HEK293T (cell line): ENCODE data around the gene SLC22A5.

Experiments used
- CTCF ChIA-PET: fragments of 350-600 bp; formaldehyde crosslinking; extraction: SDS; loops from one replicate; lab custom pipeline; 2021; ENCODE audit warnings: antibody characterized with exemption, inconsistent platforms; lab: Yijun Ruan, JAX
- POLR2A ChIA-PET: fragments of 350-600 bp; formaldehyde crosslinking; extraction: SDS; loops from one replicate; lab custom pipeline; 2020; ENCODE audit warnings: antibody characterized with exemption, inconsistent platforms; lab: Yijun Ruan, JAX
- DNase-seq: peaks from one replicate; pipeline ENCODE4 v3.0.0; 2012; ENCODE audit warnings: mixed read lengths; ENCODE audit errors: extremely low spot score
- ARNT ChIP-seq: fragments of 450-650 bp; IDR thresholded peaks from 2 replicates; pipeline ENCODE4 v1.6.1; 2017; ENCODE audit warnings: mild to moderate bottlenecking
- BHLHE40 ChIP-seq: fragments of 450-650 bp; IDR thresholded peaks from 2 replicates; pipeline ENCODE4 v1.6.1; 2016; ENCODE audit warnings: mild to moderate bottlenecking, moderate library complexity, borderline replicate concordance
- CTBP1 ChIP-seq: fragments of 450-650 bp; IDR thresholded peaks from 2 replicates; pipeline ENCODE4 v1.6.1; 2016; ENCODE audit warnings: borderline replicate concordance
- ELF4 ChIP-seq: fragments of 450-650 bp; IDR thresholded peaks from 2 replicates; pipeline ENCODE4 v1.6.1; 2017; ENCODE audit warnings: antibody characterized with exemption
- FOXA1 ChIP-seq: fragments of 450-650 bp; IDR thresholded peaks from 2 replicates; pipeline ENCODE4 v1.6.1; 2016; ENCODE audit warnings: mild to moderate bottlenecking
- FOXK2 ChIP-seq: fragments of 450-650 bp; IDR thresholded peaks from 2 replicates; pipeline ENCODE4 v1.6.1; 2016; ENCODE audit warnings: mild to moderate bottlenecking
- FOXM1 ChIP-seq: fragments of 450-650 bp; IDR thresholded peaks from 2 replicates; pipeline ENCODE4 v1.6.1; 2017; ENCODE audit warnings: mild to moderate bottlenecking, borderline replicate concordance
- HDGF ChIP-seq: fragments of 450-650 bp; IDR thresholded peaks from 2 replicates; pipeline ENCODE4 v1.6.1; 2017; ENCODE audit warnings: antibody characterized with exemption, borderline replicate concordance
- L3MBTL2 ChIP-seq: fragments of 450-650 bp; conservative IDR thresholded peaks from 2 replicates; pipeline ENCODE4 v1.6.1; 2016; ENCODE audit warnings: mild to moderate bottlenecking
- LEF1 ChIP-seq: fragments of 450-650 bp; IDR thresholded peaks from 2 replicates; pipeline ENCODE4 v1.6.1; 2017; ENCODE audit warnings: mild to moderate bottlenecking, borderline replicate concordance
- NFRKB ChIP-seq: fragments of 450-650 bp; IDR thresholded peaks from 2 replicates; pipeline ENCODE4 v1.6.1; 2016; ENCODE audit warnings: mild to moderate bottlenecking, moderate library complexity
- SP1 ChIP-seq: fragments of 450-650 bp; IDR thresholded peaks from 2 replicates; pipeline ENCODE4 v1.6.1; 2017
- SUZ12 ChIP-seq: fragments of 450-650 bp; IDR thresholded peaks from 2 replicates; pipeline ENCODE4 v1.6.1; 2016; ENCODE audit warnings: mild to moderate bottlenecking
- TARDBP ChIP-seq: fragments of 450-650 bp; IDR thresholded peaks from 2 replicates; pipeline ENCODE4 v1.6.1; 2016
- ZNF384 ChIP-seq: fragments of 450-650 bp; IDR thresholded peaks from 2 replicates; pipeline ENCODE4 v1.6.1; 2016
- TF ChIP-seq, protein P1 (sequence below): fragments of 450-650 bp; IDR thresholded peaks from 2 replicates; pipeline ENCODE4 v1.6.1; 2016

Gene SLC22A5

DNA sequence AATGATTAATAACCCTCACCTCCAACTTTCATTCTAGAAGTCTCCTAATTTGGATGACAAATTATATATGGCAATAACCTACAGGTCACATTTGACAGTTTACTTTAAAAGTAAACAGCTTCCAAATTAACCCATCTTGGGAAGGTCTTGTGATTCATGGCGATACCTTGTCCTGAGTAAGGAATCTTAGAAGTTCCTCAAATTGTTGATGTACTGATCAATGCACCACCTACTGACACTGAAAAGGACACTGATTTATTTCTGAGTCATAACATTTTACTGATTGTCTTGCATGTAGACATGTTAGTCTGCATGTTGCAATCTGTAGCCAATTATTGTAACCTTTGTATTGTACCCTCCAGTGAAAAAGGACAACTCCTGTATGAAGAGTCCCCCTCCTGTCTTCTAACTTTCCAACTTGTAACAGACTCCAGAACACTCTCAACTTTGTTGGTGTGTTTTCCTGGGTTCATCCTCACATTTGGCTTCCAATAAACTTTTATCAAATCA is 16.0 kb upstream of the SLC22A5 start:
- CTCF ChIA-PET = no interaction called here

DNA sequence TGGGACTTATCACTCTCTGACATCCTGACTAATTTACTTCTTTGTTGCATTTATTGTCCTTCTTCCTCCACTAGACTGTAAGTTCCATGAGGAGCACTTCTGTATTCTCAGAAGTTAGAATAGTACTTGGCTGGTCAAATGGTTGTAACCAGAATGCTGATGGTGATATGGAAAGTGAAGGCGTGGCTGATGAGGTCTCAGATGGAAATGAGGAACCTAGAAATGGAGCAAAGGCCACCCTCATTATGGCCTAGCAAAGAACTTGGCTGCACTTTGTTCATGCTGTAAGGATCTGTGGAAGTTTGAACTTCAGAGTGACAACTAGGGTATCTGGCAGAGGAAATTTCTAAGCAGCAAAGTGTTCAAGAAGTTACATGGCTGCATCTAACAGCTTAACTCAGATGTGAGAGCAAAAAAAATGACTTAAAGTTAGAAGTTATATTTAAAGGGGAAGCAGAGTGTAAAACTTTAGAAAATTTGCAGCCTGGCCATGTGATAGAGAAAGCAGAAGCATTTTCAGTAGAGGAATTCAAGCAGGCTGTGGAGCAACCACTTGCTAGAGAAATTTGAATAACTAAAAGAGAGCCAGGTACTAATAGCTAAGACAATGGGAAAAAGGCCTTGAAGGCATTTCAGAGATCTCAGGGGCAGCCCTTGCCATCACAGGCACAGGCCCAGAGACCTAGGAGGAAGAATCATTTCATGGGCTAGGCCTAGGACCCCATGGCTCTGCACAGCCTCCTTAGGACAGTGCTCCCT is 14.9 kb upstream of the SLC22A5 start:
- POLR2A ChIA-PET = interaction anchor here (1.2 to 1.3 kb wide), 2 partner anchors 14 to 136 kb away, joined by 3 to 5 read pairs; partner anchors contain the start of gene IRF1
- no peak for TF ChIP-seq HDGF
- TF ChIP-seq FOXA1 = no peak
- TF ChIP-seq SUZ12 = no peak
- TF ChIP-seq NFRKB = no peak
- no peak for TF ChIP-seq L3MBTL2
- TF ChIP-seq TARDBP = no peak
- TF ChIP-seq ZNF384 = no peak
- no peak for TF ChIP-seq FOXM1
- no peak for TF ChIP-seq LEF1
- no peak for TF ChIP-seq SP1
- TF ChIP-seq ARNT = no peak
- CTCF ChIA-PET = no interaction called here
- no peak for DNase-seq

More for the DNA sequence above, 16.0 kb upstream of the SLC22A5 start:
- no peak for DNase-seq
- POLR2A ChIA-PET = interaction anchor here (0.8 to 1.3 kb wide), 2 partner anchors 62 to 137 kb away, joined by 3 read pairs; partner anchors contain the start of gene IRF1
- TF ChIP-seq ZNF384 (no peak), HDGF (no peak), TARDBP (no peak), NFRKB (no peak), SUZ12 (no peak), LEF1 (no peak), FOXK2 (no peak), ELF4 (no peak), ARNT (no peak), L3MBTL2 (no peak), BHLHE40 (no peak), CTBP1 (no peak)
- TF ChIP-seq, protein P1, sequence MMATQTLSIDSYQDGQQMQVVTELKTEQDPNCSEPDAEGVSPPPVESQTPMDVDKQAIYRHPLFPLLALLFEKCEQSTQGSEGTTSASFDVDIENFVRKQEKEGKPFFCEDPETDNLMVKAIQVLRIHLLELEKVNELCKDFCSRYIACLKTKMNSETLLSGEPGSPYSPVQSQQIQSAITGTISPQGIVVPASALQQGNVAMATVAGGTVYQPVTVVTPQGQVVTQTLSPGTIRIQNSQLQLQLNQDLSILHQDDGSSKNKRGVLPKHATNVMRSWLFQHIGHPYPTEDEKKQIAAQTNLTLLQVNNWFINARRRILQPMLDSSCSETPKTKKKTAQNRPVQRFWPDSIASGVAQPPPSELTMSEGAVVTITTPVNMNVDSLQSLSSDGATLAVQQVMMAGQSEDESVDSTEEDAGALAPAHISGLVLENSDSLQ = no peak

DNA sequence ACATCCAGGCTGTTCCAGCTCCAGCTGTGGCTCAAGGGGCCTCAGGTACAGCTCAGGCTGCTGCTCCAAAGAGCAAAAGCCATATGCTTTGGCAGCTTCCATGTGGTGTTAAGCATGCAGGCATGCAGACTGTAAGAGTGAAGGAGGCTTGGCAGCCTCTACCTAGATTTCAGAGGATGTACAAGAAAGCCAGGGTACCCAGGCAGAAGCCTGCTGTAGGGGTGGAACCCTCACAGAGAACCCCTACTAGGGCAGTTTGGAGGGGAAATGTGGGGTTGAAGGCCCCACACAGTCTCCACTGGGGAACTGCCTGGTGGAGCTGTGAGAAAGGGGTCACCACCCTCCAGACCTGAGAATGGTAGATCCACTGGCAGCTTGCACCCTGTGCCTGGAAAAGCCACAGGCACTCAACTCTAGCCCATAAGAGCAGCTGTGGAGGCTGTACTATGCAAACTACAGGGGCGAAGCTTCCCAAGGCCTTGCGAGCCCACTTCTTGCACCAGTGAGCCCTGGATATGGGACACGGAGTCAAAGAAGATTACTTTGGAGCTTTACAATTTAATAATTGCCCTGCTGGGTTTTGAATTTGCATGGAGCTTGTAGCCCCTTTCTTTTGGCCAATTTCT is 14.3 kb upstream of the SLC22A5 start:
- DNase-seq = no peak
- TF ChIP-seq FOXK2 (no peak), TARDBP (no peak), ELF4 (no peak), FOXM1 (no peak), FOXA1 (no peak), SP1 (no peak)
- ChIA-PET CTCF (interaction anchor here (0.6 kb wide), 1 partner anchor 834 kb away, joined by 3 read pairs; no protein-coding TSS in a partner anchor), POLR2A (interaction anchor here (1.2 to 1.5 kb wide), 2 partner anchors 13 to 61 kb away, joined by 4 to 5 read pairs; partner anchors contain the start of gene SLC22A4)

DNA sequence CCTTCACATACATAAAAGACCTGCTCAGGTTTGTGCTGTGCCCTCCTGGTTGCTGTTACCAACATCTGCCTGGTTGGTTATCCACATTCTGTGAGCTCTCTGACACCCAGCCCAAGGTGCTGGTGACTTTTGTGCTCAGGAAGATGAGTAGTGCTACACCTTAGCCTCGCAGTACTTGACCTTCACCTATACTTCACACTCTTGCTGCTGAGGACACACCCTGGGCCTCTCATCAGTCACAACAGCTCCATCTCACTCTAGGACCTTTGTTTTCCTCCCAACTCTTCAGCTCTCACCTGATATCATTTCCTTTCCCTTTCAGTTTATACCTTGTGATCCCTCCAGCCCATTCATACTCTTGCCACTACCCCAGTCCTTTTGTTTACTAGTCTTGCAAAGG is 10.7 kb upstream of the SLC22A5 start:
- POLR2A ChIA-PET = interaction anchor here (1.7 kb wide), 1 partner anchor 11 kb away, joined by 7 read pairs; the partner anchor contains the start of gene SLC22A5
- TF ChIP-seq ARNT (no peak), L3MBTL2 (no peak), FOXK2 (no peak), TARDBP (no peak), ELF4 (no peak), FOXM1 (no peak), SP1 (no peak), SUZ12 (no peak), FOXA1 (no peak), CTBP1 (no peak), NFRKB (no peak), ZNF384 (no peak), HDGF (no peak)
- TF ChIP-seq, protein P1 = no peak
- CTCF ChIA-PET = interaction anchor here (1.1 kb wide), 1 partner anchor 142 kb away, joined by 6 read pairs; no protein-coding TSS in a partner anchor
- no peak for DNase-seq

GRCh38 chr5:132362086-132362485 is 7.4 kb upstream of the SLC22A5 start:
- no peak for DNase-seq
- POLR2A ChIA-PET = interaction anchor here (0.6 kb wide), 1 partner anchor 37 kb away, joined by 3 read pairs; no protein-coding TSS in a partner anchor
- TF ChIP-seq LEF1 (no peak), FOXK2 (no peak), SP1 (no peak), ARNT (no peak), L3MBTL2 (no peak), SUZ12 (no peak), TARDBP (no peak), BHLHE40 (no peak), CTBP1 (no peak)
- CTCF ChIA-PET = no interaction called here
